Measurements from ENCODE around the gene CHTF18.

The CHTF18 gene

GRCh38 chr16:778447-778846 lies 10.0 kb upstream of the CHTF18 start:
- POLR2A ChIA-PET: interaction anchor here (1.6 kb wide), 1 partner anchor 10 kb away, joined by 5 read pairs; the partner anchor contains the start of genes CHTF18 and RPUSD1
- H3K9me3 ChIP-seq (ENCODE audit: control insufficient read depth, insufficient read depth, low read depth, low read length): no peaks in the 10 kb centered on the region
- H3K4me3 ChIP-seq (ENCODE audit: low read depth, low read length): no peak overlapping the region
- TF ChIP-seq KLF17 (tag by site-specific recombination; IDR thresholded peaks at IDR 0.05) (no peak), GLIS2 (tag by site-specific recombination; IDR thresholded peaks at IDR 0.05) (peak; percentile 50; the same call in 1 of the 2 replicates), ZEB2 (tag by site-specific recombination; IDR thresholded peaks at IDR 0.05) (no peak), ZNF280D (tag by site-specific recombination; IDR thresholded peaks at IDR 0.05) (no peak), ZNF341 (tag by site-specific recombination; IDR thresholded peaks at IDR 0.05; ENCODE audit: low read depth) (0 out of 2 replicates have a peak, but pooled peaks have one; percentile 21), GLI2 (tag by site-specific recombination; IDR thresholded peaks at IDR 0.05; ENCODE audit: borderline replicate concordance, low read depth) (no peak), HOXA7 (CRISPR knock-in tag; IDR thresholded peaks at IDR 0.05; ENCODE audit: borderline replicate concordance) (no peak), PATZ1 (tag by site-specific recombination; IDR thresholded peaks at IDR 0.05) (no peak), BCL11A (tag by site-specific recombination; IDR thresholded peaks at IDR 0.05; ENCODE audit: low read depth) (no peak), TCF7L2 (IDR thresholded peaks at IDR 0.05; ENCODE audit: borderline replicate concordance, low read depth, low read length) (no peak), HIC1 (tag by site-specific recombination; IDR thresholded peaks at IDR 0.05) (peak; percentile 68; the same call in 1 of the 2 replicates), ZNF473 (tag by site-specific recombination; IDR thresholded peaks at IDR 0.05) (no peak), ZNF132 (tag by site-specific recombination; IDR thresholded peaks at IDR 0.05; ENCODE audit: borderline replicate concordance) (no peak), ZSCAN30 (tag by site-specific recombination; IDR thresholded peaks at IDR 0.05) (no peak), ZNF266 (tag by site-specific recombination; IDR thresholded peaks at IDR 0.05; ENCODE audit: low read depth) (no peak), ZNF24 (tag by site-specific recombination; IDR thresholded peaks at IDR 0.05) (no peak), ELK4 (IDR thresholded peaks at IDR 0.05; ENCODE audit: borderline replicate concordance, low read depth, low read length) (no peak), KLF8 (tag by site-specific recombination; IDR thresholded peaks at IDR 0.05) (no peak), SP2 (tag by site-specific recombination; IDR thresholded peaks at IDR 0.05) (peak; percentile 30; the same call in 1 of the 2 replicates)
- H3K4me1 ChIP-seq (ENCODE audit: control insufficient read depth, insufficient read depth, low read length): no peaks in the 10 kb centered on the region
- no peaks in the 10 kb centered on the region for H3K36me3 ChIP-seq (ENCODE audit: control insufficient read depth in 2 of 2, insufficient read depth in 1 of 2, low read length in 2 of 2)
- CTCF ChIA-PET: no interaction called here
- H3K27ac ChIP-seq (ENCODE audit: extremely low read depth, low read depth, low read length): no peak overlapping the region
